Inflammatory macrophage treated with lipopolysaccharide for 4 hours (primary cell): ENCODE measurements around the gene MEPE.

Experiments
- DNase-seq: peaks from one replicate; pipeline ENCODE4 v3.0.0-alpha.2; 2020

The MEPE gene

DNA sequence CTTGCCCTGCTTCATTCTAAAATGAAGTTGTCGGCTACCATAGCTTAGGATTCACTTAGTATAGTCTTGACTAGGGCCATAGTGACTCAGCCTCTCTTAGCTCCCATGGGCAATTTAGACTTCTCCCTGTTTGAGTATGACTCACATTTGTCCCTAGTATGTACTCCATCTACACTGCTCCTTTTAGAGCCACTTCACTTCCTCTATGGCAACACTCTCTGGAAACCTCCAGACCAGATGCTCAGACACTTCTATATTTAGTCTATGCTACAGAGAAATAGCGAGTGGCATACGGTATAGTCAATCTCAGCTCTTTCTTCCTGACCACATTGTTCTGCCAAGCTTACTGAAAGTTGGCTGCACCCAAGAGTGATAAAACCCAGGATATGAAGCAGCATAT is 11.2 kb downstream of the MEPE start:
- peak; percentile 98 for DNase-seq

DNA sequence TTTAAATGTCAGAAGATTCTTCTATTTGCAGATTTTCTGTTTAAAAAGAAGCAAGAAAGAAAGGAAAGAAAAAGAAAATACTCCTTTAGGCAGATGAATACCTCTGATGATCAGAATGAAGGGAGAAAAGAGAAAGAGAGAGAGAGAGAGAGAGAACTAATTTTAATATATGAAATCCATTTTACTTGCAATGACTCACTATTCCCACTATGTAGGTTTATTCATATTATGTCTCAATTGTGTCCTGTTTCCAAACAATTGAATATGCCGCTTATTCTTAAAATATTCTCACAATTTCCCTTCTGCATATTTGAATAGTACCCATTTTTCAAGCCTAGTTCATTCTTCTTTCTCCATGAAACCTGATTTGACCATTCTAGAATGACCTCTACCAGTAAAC is 11.7 kb downstream of the MEPE start:
- DNase-seq, result peak; percentile 83

DNA sequence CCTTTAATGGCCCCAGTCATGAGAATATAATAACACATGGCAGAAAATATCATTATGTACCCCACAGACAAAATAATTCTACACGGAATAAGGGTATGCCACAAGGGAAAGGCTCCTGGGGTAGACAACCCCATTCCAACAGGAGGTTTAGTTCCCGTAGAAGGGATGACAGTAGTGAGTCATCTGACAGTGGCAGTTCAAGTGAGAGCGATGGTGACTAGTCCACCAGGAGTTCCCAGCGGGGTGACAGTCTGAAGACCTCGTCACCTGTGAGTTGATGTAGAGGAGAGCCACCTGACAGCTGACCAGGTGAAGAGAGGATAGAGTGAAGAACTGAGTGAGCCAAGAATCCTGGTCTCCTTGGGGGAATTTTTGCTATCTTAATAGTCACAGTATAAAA is 13.5 kb downstream of the MEPE start:
- no peak for DNase-seq

DNA sequence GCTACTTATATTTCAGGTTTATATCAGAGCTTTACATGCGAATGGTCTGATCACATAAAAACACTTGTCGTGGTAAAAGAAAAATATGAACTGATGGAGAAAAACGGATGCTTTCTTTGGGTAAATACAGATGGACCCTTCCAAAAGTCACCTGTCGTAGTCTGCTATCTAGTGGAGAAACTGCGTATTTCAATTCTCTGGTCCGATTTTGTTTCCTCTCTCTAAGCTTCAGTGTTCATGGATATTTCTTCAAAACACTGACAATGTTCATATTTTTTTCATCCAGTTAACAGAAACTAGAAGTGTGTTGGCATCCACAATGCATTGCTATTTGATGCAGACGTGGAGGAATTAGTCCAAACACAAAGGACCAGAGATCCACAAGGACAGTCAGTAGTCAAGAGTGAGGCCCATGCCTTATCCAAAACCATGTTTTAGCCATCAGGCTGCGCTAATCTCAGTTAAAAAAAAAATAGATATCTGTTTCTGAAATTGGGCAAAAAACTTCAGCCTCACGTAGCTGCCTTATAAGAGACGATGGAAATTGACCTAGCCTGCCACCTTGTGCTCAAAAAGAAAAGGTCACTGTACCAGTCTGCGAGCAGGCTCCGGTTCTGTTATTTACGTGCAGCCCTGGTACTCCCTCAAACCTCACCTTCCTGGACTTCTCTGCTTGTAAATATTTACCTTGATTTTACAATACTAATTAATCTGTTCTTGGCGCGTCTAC is 16.0 kb downstream of the MEPE start:
- DNase-seq, result peak; percentile 75

DNA sequence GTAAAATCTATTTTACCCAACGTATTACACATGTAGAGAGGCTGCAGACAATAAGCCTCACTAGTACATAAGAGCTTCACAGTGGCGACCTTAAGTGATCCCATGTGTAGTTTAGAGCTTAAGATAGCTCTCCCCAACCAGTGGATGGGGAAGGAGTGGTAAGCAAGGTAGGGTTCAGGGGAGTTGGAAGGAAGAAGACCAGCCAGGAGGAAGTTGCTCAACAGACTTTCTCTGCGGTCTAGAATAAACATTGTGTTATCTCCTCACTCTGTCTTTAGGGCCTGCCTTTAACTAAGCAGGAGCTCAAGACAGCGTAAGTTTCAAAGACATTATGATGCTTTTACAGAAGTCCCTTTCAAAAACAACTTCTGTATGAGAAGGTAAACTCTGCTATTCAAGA is 16.8 kb downstream of the MEPE start:
- DNase-seq, result peak; percentile 64

DNA sequence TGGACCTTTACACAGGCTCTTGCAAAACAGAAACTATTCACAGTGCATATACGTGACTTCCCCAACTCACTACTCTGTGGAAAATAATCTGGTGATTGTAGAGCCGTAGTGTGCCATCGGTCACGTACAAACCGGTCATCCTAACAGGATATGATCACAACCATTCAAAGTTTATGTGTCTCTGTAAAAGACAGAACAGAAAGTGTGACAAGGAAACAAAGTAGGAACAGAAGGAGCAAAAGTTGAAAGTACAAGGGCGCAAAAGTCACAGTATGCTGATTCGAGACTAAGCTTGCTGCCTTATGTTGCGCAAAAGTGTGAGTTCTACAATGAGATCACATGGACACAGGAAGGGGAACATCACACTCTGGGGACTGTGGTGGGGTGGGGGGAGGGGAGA is 18.6 kb downstream of the MEPE start:
- peak; percentile 98 for DNase-seq

DNA sequence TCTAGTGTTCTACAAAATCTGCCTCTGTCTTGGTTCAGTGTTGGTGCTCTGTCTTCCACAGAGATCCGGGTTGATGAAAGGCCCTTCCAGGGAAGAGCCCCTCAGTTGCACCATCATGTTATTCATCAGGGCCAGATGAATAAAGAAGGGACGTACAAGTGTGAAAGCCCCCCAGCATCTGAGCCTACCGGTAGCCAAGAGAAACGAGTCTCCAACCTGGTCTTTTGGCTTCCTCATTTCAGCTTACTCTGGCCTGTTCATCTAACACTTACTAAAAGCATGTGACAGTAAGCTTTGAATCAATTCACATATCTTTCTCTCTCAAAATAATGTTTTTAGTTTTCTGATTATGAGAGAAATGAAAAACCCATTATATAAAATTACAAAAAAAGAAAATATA is 19.2 kb downstream of the MEPE start:
- peak; percentile 49 for DNase-seq

DNA sequence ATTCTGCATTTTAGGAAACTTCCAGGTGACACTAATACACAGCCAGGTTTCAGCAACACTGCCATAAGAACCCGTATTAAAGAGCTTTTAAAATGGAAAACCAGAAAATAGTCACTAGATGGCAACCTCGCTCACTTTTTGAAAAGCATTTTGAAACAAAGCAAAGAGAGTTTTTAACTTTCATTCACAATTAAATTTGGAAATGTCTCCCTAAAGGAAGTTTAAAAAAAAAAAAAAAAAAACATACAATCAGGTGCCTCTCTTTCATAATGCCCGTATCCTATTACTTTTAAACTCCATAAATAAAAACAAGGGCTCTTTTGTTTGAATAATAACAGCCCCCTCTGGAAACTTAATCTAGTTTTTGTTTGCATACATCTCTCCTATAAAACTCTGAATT is 20.3 kb downstream of the MEPE start:
- DNase-seq, result peak; percentile 73

DNA sequence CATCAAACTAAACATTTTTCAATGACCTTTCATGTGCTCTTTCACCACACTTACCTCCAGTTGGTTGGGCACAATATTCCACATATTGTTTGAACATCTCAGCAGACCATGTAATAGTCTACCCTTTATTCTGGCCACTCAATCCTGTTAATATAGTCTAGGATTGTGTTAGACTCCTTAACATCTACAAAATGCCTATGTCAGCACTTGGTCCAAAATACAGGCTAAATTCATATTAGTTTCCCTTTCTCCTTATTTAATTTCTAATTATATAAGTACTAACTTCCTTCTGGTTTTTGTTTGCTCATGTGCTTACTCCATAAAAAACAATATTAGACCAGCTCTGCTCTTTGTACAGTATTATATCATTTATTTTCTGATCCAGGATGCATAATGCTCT is 21.1 kb downstream of the MEPE start:
- DNase-seq, result no peak

DNA sequence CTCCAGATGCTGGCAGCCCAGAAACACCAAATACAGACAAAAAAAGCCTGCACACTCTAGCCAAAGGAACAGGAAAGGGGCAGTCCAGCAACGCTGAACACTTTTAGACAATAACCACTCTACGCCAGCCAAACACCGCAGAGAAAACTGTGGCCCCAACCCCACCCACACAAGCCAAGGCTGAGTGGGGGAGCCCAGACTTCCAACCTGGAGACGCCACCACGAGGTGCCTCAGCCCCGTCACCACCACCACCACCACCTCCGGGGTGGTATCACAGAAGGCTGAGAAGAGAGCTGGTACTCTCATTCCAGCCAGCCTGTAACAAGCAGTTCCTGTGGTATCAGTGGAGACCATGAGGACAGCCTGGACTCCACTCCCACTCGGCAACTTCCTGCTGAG is 22.8 kb downstream of the MEPE start:
- DNase-seq, result no peak

DNA sequence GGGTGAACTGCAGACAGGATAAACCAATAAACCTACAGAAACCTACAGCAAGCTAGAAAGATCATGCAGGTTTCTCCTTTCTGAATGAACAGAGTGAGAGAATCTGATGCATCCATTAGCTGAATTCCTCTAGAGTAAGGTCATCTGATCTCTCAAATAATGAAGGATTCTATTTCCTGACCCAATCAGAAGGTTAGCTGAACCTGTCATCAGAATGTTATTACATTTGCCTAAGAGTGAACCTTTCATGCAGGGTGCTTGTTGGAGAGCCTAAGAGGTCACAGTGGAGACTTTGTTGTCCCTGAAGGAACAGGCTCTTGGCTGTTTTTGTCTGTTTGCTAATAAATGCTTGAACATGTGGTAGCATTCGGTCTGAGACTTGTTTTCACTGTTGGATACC is 24.0 kb downstream of the MEPE start:
- DNase-seq, result no peak

DNA sequence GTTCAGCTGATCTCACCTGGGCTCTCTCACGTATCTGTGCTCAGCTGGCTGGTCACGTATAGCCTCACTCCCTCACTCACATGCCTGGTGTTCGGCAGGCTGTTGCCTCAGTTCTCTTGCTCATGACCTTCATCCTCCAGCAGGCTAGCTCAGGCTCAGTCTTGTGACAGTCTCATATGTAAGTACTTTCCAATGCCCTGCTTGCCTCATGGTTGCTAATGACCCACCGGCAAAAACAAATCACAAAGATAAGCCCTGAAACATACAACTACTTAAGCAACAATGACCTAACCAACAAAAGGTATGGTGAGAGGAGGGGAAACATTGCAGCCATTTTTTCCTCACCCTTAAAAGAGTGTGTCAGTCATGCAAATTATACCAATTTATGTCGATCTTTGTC is 25.0 kb downstream of the MEPE start:
- peak; percentile 72 for DNase-seq

DNA sequence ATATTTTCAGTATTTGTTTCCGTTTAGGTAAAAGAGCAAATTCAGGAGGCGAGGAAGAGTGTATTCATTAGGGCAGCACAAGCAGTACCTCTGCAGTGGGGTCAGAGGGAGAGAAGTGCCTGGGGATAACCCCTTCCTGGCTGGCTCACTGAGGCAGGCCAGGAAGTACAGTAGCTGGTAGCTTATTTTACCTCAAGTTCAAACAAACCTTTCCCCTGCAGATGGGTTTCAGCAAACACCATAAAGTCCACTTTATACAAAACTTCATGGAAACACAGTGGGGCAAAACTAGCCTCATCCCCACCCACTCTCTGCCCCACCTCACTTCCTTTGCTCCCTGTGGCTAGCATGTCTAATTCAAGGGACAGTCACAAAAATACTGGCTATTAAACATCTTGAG is 29.5 kb downstream of the MEPE start:
- no peak for DNase-seq

DNA sequence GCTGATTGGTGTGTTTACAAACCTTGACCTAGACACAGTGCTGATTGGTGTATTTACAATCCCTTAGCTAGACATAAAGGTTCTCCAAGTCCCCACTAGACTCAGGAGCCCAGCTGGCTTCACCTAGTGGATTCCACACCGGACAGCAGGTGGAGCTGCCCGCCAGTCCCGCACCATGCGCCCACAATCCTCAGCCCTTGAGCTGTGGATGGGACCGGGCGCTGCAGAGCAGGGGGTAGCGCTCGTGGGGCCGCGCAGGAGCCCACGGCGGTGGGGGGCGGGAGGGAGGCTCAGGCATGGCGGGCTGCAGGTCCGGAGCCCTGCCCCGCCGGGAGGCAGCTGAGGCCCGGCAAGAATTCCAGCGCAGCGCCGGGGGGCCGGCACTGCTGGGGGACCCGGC is 30.7 kb downstream of the MEPE start:
- no peak for DNase-seq

DNA sequence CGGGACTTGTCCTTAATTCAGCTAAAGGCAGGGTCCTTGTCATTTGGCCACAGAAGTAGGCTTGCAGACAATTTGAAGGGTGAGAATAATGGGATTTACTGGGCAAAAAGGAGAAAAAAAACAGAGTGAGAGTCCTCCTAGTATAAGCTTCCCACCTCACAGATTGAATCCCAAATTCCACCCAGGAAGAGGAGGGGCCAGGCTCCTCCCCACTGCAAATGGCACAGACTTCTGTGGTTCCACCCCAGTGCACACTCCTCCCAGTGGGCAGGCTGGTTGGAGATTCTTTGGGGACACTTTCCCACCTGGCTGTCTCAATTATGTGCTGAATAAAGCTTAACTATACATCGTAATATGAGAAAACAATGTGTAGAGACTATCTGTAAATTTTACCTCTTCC is 31.6 kb downstream of the MEPE start:
- no peak for DNase-seq

DNA sequence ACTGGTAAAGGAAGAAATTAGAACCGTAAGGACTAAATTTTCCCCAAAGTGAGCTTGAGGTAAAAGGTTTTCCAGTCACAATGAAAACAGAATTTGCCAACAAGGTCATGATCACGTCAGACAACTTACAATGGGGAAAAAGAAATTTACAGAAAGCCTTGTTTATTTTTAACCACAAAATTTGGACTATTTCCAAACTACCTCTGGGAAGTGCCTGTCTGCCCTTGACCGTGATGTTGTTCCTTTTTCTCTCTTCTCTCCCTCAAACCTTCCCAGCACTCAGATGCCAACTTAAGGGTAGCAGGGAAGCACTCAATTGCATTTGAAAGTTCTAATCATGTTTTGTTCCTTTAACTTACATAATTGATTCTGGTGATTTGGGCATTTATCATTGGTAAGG is 32.5 kb downstream of the MEPE start:
- DNase-seq, result peak; percentile 51

DNA sequence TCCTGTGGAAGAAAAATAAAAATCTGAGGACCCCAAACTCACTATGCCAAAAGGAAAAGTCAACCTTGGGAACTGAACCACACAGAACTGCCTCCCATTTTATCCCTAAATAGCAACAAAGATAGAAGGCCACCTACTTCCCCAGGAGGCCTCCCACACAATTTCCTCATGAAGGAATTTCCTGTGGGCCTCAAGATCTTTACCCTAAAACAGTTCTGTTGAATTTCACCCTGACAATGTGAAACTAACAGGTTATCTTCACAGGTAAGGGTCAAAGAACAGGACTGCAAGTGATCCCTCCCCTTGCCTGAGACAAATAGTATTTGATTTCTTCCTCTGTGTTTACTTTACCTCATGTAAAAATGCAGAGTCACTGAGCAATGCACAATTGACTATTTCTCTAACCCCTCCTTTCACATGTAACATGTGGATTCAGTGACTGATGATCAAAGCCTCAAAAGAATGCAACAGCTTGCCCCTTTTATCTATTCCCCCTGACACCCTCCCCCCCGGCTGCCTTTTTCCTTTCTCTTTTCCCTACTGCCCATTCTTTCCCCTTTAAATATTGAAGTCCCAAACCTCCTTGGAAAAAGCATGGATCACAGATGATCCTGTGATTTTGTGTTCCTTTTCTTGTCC is 33.3 kb downstream of the MEPE start:
- DNase-seq, result no peak

DNA sequence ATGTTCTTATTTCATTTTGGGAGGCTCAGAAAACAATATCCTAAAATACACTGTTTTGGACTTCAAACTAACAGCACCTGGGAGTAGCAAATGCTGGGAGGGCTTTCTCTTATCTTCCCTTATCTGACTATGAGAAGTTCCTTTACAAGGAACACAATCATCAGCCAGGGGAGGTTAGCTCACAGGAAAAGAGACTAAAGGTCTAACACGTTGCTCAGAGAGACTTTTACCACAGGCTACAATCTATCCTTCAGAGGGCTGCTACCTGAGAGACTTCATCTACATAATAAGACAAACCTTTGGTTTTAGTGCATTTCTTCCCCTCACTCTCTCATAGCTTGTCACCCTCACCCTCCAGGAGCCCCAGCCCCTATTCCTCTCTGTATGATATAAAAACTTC is 35.8 kb downstream of the MEPE start:
- no peak for DNase-seq

DNA sequence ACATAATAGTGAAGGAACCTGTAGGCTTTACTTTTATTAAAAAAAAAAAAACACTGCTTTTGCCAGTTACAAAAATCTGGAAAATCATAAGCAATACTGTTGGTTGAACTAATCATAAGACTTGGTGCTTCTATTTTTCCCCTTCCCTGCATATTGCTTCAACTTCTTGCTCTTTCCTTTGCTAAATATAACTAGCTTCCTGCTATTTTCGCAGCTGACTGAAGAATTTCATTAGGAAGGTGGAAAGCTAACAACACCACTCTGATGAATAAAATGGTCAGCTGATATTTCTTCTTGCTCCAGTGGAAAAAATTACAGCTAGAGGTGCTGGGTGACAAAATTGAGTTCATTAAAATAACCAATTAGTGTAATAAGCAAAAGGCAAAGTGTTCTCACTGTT is 39.3 kb downstream of the MEPE start:
- DNase-seq, result peak; percentile 71

DNA sequence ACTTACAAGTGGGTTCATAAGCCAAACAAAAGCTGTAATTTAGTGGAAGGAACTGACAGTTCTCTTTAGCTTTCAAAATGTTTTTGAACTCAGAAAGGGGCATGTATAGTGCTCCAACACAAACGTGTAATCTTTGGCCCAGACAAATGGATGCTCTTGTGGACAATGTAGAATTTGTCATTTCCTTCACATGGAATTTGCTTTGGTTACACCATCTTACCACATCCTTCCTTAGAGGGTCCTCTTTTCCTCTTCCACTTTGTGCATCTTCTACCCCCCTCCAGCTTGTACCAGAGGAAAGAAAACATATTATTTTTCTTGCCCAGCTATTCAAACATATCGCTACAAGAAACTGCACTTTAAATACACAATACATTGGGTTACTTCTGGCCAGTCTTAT is 42.4 kb downstream of the MEPE start:
- DNase-seq, result no peak

DNA sequence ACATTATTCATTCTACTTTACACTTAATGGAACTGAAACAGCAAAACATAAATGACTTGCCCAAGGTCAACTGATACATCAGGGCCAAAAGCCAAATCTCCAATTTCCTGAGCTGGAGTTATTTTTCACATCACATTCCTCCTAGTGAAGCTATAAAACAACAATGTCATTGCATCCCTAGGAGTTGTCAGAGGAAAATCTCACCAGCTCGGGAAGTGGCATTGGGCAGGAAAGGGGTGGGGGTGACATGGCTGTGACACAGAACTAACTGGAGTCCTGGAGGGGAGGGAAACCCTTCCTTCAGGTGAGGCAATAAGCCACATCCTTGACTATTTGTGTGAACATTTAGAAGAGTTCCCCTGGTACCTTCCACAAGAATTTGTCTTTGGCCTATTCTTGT is 47.3 kb downstream of the MEPE start:
- no peak for DNase-seq

DNA sequence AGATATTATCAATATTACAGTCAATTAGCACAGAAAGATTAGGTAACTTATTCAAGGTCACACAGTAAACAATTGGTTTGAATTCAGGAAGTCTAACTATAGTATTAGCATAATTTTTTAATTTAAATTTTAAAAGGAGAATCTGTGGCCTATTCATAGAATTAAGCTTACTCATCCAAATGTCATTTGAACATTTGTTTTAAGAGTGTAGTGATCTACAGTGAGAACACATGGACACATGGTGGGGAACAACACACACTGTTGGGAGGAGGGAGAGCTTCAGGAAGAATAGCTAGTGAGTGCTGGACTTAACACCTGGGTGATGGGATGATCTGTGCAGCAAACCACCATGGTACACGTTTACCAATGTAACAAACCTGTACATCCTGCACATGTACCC is 48.3 kb downstream of the MEPE start:
- no peak for DNase-seq

DNA sequence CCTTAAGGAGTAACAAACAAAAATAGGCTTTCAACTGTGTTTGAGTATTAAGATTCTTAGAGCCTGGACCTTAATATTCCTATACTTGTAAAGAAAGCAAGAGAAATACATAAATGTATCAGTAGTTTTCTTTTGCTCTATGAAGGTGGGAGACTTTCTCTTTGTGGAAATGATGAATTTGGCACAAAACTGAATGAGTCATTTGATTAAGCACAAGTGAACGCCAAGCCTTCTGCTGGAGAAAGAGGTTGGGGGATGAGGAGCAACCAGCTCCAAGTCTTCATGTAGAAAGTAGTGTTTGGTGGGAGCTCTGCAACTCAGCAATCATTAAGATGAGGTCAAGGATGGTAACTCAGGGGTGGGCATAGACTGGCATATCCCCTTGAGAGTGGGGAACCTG is 49.6 kb downstream of the MEPE start:
- DNase-seq, result no peak

DNA sequence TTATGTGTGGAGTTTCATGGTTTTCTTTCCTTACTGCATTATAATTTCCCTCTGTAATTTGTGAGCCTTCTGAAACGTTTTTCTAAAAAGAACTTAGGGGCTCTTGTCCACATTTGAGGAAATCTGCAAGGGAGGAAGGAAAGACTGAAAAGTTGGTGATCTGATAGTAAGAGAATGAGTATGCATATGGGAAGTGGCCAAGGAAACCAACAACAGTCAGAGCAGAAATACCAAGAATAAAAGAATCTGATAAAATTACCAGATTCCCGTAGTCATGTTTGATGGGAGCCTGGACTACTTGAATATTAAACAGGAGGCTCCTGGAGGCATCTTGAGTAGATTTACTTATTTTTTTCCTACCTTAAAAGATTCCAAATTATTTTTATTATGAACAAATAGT is 50.1 kb downstream of the MEPE start:
- DNase-seq, result no peak

DNA sequence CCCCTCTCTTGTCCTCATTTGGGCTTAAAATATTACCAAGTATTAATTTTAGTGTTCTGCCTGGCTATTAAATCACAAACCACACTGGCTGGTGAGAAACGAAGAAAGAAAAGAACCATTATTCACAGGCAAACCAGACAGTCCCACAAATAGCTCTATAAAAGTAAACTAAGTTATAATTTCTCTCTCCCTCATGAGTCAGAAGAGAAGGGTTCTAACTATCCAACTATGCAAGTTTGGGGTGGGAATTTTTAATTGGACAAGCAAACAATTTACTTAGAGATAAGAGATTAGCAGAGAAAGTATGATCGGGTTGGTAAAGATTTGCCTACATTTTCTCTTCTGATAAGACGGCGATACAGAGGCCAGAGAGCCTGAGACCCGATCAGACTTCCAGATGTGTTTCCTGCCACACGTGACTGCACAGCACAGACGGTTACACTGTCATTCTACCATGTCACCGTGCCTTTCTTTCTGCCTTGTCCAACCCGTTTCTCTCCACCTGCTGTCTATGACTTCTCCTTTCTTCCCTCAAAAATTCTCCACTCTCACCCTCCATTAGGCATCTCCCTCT is 52.3 kb downstream of the MEPE start:
- no peak for DNase-seq
